ENCODE results near the gene DGCR6L.
"Not testable (repeated sequence)": the region's sequence is repeated elsewhere in the genome, so short reads cannot be mapped to it uniquely, and the experiment has no call there.

The DGCR6L gene

GRCh38 chr22:20274374-20274773 is 45.5 kb downstream of the DGCR6L start:
- not testable (repeated sequence) for DNase-seq

DNA sequence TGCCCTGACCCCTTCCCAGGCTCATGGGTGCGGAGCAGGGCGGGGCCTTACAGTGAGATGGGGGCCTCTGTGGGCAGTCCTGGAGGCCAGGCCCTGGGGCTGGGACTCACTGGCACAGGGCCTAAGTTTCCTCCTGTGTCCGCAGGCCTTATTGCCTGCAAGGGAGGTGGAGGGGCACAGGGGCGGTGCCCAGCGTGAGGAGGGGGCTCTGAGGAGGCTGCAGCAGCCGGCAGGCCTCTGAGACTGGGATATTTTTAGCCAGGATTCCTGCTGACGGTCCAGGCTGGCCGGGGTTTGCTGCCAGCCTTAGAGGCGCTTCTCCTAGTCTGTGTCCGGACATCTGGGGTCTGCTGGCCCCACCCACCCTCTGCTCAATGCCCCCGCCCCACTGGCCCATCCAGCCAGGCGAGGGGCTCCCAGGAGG is 46.1 kb downstream of the DGCR6L start:
- DNase-seq, result no peak

- no peak for DNase-seq
These were observed 47.2 kb downstream of the DGCR6L start for GRCh38 chr22:20272700-20273099.

GRCh38 chr22:20272174-20272573 is 47.7 kb downstream of the DGCR6L start:
- no peak for DNase-seq

DNA sequence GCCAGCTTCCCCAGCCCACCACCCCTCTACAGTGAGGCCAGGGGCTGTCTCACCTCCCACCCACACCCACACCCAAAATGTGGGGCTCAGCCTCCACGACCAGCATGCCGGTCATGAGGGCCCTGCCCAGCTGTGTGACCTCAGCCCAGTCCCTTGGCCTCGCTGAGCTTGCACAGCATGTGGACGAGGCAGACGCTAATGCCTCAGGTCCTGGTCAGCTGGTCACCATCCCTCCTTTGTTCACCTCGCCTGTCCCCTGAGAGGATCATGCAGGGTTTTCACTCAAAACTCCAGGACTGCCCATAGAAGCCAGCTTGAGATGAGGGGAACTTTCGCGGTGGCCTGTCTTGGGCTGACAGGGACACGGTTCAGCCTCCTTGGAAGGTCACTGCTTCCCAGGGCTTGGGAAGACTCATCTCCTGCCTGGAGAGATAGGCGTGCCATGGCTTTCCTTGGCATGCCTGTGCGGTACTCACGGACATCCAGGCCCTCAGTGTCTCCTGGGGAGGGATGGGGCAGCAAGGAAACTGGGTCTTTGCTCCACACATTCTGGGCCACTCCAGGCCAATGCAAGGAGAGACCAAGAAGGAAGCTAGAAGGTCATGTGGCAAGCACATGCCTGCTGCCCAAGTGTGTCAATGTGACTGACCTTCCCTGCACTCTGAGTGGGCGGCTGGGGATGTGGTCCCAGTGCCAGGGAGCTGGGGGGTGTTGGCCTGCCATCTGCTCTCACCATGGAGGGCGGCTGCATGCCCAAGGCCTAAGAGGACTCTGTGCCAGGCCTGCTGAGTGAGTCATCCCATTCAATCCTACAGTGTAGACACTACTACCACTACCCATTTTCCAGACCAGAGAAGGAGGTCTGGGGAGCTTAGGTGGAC is 48.5 kb downstream of the DGCR6L start:
- DNase-seq, result no peak

DNA sequence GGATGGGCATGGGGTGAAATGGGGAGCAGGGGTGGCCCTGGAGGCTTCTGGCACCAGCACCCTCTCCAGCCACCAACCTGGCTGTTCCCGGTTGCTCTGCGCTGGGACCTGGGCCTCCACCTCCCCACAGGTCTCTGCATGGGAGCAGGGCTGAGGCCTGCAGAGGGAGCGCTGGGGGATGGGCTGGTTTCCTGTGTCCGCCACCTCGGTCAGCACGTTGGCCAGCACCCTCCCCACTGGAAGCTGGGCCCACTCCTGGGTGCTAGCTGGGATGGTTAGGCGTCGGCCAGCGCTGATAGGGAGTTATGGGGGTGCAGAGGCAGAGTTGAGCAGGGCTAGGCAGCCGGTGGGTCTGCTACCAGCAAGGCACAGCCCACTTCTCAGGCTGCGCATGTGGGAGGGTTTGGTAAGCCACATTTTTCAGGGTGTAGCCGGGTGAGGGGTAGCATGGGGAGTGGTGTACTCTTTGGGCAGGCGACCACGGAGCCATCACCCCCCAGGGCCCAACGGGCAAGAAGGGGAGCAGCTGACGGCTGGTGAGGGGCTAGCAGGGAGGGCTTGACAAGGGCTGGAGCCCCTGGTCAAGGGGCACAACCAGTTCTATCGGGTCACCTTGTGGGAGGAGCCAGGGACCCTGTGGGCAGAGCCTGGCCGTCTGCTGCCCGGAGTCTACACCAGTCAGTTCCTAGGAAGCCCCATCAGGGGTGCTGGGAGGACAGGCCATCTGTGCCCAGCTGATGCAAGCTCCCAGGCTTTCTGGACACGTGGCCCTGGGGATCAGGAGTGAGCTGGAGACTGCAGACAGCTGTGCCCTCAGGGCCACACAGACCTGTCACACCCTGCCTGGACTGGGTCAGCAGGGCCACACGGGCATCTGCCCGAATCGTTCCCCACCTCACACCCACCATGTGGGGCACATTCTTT is 49.4 kb downstream of the DGCR6L start:
- not testable (repeated sequence) for DNase-seq

DNA sequence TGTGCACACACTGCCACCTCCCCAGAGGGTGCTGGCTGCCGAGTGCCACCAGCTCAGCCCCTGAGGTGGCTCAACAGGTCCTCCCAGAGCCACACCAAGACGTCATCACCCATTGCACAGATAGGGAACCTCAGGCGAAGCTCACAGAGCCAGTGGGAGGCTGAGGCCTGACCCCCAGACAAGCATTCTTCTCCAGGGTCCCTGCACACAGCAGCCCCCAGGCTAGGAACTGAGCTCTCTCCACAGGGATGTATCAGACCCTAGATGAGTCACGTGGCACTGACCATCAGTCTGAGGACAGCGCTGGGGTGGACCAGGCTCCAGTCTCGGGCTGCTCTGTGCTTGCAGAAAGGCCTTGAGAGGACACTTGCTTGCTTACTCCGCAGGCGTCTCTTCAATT is 50.2 kb downstream of the DGCR6L start:
- DNase-seq, result not testable (repeated sequence)

- DNase-seq, result not testable (repeated sequence)
These were observed 50.7 kb downstream of the DGCR6L start for GRCh38 chr22:20269201-20269600.

DNA sequence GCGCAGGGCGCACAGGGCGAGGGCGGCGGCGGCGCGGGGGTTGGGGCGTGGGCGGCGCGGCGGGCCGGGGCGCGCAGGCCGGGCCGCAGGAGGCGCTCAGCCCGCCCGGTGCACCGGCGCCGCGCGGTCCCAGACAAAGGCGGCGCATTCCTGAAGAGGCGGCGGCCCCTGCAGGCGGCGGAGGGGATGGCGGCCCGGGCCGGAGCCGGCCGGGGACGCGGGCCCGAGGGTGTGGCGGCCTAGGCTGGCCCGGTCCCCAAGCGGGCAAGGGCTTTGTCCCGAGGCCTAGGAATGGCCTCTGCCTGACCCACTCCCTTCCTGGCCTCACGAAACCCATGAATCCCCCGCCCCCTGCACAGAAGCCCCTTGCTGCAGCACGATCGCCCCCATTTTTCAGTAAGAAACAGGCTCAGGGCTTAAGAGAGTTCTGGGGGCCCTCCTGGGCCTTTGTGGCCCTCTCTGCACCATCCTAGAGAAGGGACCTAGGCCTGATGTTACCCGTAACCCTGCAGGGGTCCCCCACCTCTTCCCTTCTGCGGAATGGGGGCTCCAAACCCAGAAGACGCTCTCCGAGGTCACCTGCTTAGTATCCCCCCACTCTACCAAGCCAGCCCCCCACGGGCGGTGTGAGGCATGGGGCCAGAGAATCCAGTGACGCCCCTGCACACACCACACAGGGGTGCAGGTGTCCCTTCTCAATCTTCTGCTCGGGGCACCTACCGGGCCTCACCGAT is 51.4 kb downstream of the DGCR6L start, which contains the start of gene RTN4R:
RTN4R (minus strand) TSS at position 40 of the 734 bp plus-strand sequence. CDS start 226 bp downstream, outside the sequence.
- peak; percentile 43 to 65 for DNase-seq

GRCh38 chr22:20267441-20268278 is 52.2 kb downstream of the DGCR6L start:
- DNase-seq, result no peak

DNA sequence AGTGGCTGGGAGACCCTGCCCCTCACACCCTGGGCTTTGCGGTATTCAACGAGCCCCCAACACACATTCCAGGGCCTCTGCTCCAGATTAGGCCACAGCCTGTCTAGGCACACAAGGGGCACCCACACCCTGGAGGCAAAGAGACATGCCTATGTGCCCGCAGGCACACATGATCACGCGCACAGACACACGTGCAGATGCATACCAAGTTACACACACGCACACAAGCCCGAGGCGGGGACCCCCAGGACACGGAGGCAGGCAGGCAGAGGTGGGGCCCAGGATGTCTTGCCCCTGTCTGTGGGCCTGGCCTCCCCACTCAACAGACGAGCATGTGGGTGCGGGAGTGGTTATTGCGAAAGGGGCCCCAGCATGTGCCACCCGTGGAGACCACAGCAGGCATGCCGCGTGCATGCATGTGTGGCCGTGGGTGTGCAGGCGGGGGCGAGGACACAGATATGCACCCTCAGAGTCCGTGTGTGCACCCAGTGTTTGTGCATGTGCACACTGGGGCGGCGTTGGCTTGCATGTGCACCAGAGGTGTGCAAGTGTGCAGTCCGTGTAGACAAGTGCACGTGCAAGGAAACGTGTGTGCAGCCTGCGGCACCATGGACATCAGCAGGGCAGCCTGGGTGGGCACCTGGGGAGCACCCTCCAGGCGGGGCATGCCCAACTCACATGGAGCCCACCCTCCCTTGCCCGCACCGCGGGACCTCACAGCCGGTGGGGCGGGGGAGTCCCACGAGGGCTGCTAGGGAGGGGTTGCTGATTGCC is 53.0 kb downstream of the DGCR6L start:
- not testable (repeated sequence) for DNase-seq

DNA sequence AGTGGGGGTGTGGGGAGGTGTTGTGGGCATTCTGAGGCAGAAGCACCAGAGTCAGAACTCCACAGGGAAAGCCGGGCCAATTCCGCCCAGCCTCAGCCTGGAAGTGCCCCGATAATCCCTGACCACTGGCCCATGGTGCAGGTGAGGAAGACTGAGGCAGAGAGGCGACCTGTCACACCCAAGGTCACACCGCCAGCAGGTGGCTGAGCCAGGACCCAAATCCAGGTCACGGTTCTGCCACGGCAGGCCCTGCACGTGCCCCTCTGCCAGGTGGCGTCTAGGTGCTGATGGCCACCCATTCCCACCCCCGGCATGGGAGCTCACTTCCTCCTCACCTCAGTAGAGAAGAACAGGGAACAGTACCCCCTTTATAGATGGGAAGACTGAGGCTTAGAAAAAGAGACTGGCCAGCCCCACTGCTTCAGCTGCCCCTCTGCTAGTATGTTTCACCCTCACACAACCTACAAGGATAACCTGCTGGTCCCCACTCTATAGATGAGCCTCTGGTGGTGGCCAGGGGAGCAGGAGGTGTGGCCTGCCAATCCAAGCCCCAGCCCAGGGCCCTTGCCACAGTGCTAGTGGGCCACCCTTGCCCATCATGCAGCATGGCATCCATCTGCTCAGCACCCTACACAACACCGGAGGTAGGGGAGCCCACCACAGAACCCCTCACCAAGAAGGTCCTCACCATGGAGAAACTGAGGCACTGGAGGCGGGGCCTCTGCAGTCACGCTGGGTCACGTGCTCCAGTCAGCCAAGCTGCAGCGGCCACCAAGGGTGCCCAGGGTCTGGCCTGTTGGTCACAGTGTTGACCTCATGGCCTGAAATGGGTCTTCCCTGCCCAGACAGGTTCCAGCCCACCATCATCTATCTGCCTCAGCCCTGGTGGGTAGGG is 53.8 kb downstream of the DGCR6L start:
- DNase-seq, result not testable (repeated sequence)

DNA sequence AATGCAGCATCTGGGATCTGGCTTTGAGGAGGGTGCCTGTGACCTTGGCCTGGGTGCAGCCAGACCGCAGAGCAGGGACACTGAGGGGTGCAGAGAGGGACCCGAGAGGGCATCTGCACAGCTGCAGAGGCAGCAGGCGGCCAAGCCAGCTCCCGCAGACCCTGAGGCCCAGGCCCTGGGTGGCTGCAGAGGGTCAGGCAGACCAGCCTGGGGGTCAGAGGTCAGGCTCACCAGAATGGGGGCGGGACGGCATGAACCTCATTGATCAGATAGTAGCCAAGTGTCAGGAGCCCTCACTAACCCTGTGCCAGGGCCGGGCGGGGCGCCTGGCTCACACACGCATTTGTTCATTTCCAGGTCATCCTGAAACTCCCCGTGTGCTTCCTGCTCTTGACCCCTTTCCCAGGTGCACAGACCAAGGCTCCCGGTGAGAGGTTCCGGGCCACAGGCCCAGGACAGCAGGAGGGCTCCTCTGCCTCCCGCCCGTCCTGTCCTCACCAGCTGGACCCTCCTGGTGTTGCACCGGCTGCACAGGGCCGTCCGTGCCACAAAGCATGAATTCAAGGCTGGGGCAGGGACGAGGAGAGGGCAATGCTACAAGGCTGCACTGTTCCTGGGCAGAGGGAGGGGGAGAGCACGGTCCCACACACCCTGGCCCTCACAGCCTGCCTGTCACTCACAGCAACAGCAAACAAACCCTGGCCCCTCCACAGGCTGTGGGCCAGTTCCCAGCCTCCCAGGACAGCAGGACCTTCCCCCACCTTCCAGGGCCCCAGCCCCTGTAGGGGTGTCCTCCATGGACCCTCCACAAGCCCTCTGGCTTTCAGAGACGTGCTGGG is 55.0 kb downstream of the DGCR6L start:
- DNase-seq, result no peak

Data from CD4-positive, alpha-beta T cell treated with Interferon alpha-2 for 1 hour (primary cell).